Epithelial cell of prostate (primary cell): Measurements from ENCODE around the gene PRSS38.
"Not testable (repeated sequence)": the region's sequence is repeated elsewhere in the genome, so short reads cannot be mapped to it uniquely, and the experiment has no call there.

Experiments
- DNase-seq: peaks from one replicate; pipeline ENCODE4 v3.0.0-alpha.2; 2011; ENCODE audit warnings: low read depth, low spot score
- H3K27ac ChIP-seq: fragments of 450-650 bp; 2 replicates; pipeline ENCODE4 v1.5.1; 2017; ENCODE audit warnings: mild to moderate bottlenecking

PRSS38 gene

GRCh38 chr1:227828786-227829185 is 13.3 kb downstream of the PRSS38 start:
- no peak overlapping the region for H3K27ac ChIP-seq
- no peak for DNase-seq

GRCh38 chr1:227838181-227838580 is 22.7 kb downstream of the PRSS38 start:
- DNase-seq: no peak

GRCh38 chr1:227841096-227841495 is 25.6 kb downstream of the PRSS38 start:
- DNase-seq: no peak
- H3K27ac ChIP-seq: no peak overlapping the region

More at GRCh38 chr1:227838181-227838580, 22.7 kb downstream of the PRSS38 start:
- H3K27ac ChIP-seq: no peak overlapping the region

GRCh38 chr1:227844320-227845146 is 29.1 kb downstream of the PRSS38 start:
- no peak for DNase-seq
- H3K27ac ChIP-seq: no peak overlapping the region

GRCh38 chr1:227845147-227845458 is 29.6 kb downstream of the PRSS38 start:
- no peak overlapping the region for H3K27ac ChIP-seq
- DNase-seq: no peak

GRCh38 chr1:227845519-227845918 is 30.0 kb downstream of the PRSS38 start:
- no peak for DNase-seq

GRCh38 chr1:227846265-227846858 is 30.9 kb downstream of the PRSS38 start:
- H3K27ac ChIP-seq: no peak overlapping the region
- DNase-seq: no peak

More at GRCh38 chr1:227845519-227845918, 30.0 kb downstream of the PRSS38 start:
- H3K27ac ChIP-seq: no peak overlapping the region

- H3K27ac ChIP-seq: not testable (repeated sequence)
These were observed 31.6 kb downstream of the PRSS38 start for GRCh38 chr1:227847046-227847445.

GRCh38 chr1:227848430-227848932 is 33.0 kb downstream of the PRSS38 start:
- no peak for DNase-seq
- no peak overlapping the region for H3K27ac ChIP-seq

More at GRCh38 chr1:227847046-227847445, 31.6 kb downstream of the PRSS38 start:
- not testable (repeated sequence) for DNase-seq

GRCh38 chr1:227849251-227849650 is 33.8 kb downstream of the PRSS38 start:
- no peak for DNase-seq
- no peak overlapping the region for H3K27ac ChIP-seq

- H3K27ac ChIP-seq: no peak overlapping the region
- DNase-seq: no peak
These were observed 38.7 kb downstream of the PRSS38 start for GRCh38 chr1:227854189-227854588.

- H3K27ac ChIP-seq: no peak overlapping the region
- DNase-seq: no peak
These were observed 40.2 kb downstream of the PRSS38 start for GRCh38 chr1:227855687-227856086.

- H3K27ac ChIP-seq: no peak overlapping the region
- no peak for DNase-seq
These were observed 40.8 kb downstream of the PRSS38 start for GRCh38 chr1:227856147-227856858.

GRCh38 chr1:227864882-227865281 is 49.4 kb downstream of the PRSS38 start:
- no peak overlapping the region for H3K27ac ChIP-seq
- no peak for DNase-seq

- no peak for DNase-seq
- no peak overlapping the region for H3K27ac ChIP-seq
These were observed 53.9 kb downstream of the PRSS38 start for GRCh38 chr1:227869279-227869842.

GRCh38 chr1:227869851-227870305 is 54.4 kb downstream of the PRSS38 start:
- no peak for DNase-seq
- H3K27ac ChIP-seq: no peak overlapping the region

- DNase-seq: no peak
- no peak overlapping the region for H3K27ac ChIP-seq
These were observed 54.9 kb downstream of the PRSS38 start for GRCh38 chr1:227870366-227870765.

- not testable (repeated sequence) for DNase-seq, H3K27ac ChIP-seq
These were observed 56.4 kb downstream of the PRSS38 start for GRCh38 chr1:227871892-227872291.

GRCh38 chr1:227877810-227878209 is 62.3 kb downstream of the PRSS38 start:
- DNase-seq, H3K27ac ChIP-seq: not testable (repeated sequence)

GRCh38 chr1:227880342-227880924 is 65.0 kb downstream of the PRSS38 start:
- no peak overlapping the region for H3K27ac ChIP-seq
- DNase-seq: no peak
